CD4-positive, CD25-positive, alpha-beta regulatory T cell (primary cell): ENCODE results near the gene ANKRD31. TPM values are rescaled to one million over a fixed set of nuclear protein-coding genes. Genes with fewer than 3 reads are reported as not detected.
"Not testable (repeated sequence)": the region's sequence is repeated elsewhere in the genome, so short reads cannot be mapped to it uniquely, and the experiment has no call there.

Source experiments
- ATAC-seq, 2 donors: fragments of 150-1000 bp; cut with Tn5 transposase; one replicate each; pipeline ENCODE4 v1.10.0; 2021; ENCODE audit warnings: low read depth in 2 of 2, moderate number of reproducible peaks in 2 of 2, moderate library complexity in 1 of 2
- DNase-seq, 3 donors: peaks; one replicate each; pipeline versions ENCODE4 v3.0.0 to v3.0.0-alpha.2; 2012 to 2022; ENCODE audit warnings: mixed read lengths in 1 of 3
- H3K27ac ChIP-seq: one replicate; pipeline ENCODE4 v1.7.0; 2013; ENCODE audit warnings: mild to moderate bottlenecking, low read length; ENCODE audit not compliant: insufficient read depth, poor library complexity, severe bottlenecking
- H3K27me3 ChIP-seq: one replicate; pipeline ENCODE4 v1.7.0; 2013; ENCODE audit warnings: low read length; ENCODE audit not compliant: control insufficient read depth, insufficient read depth
- H3K36me3 ChIP-seq: one replicate; pipeline ENCODE4 v1.7.0; 2013; ENCODE audit warnings: mild to moderate bottlenecking, low read length, moderate library complexity; ENCODE audit not compliant: control insufficient read depth, insufficient read depth
- H3K4me1 ChIP-seq: 2 replicates; pipeline ENCODE4 v1.7.0; 2013; ENCODE audit warnings: mild to moderate bottlenecking, low read length; ENCODE audit not compliant: insufficient read depth, control insufficient read depth, poor library complexity, severe bottlenecking
- H3K4me3 ChIP-seq: one replicate; pipeline ENCODE4 v1.7.0; 2013; ENCODE audit warnings: low read depth, mild to moderate bottlenecking, low read length, moderate library complexity
- H3K9me3 ChIP-seq, 2 experiments: 1 replicate in 1 of 2; 2 replicates in 1 of 2; pipeline ENCODE4 v1.7.0; 2013; ENCODE audit warnings: low read length in 2 of 2, mild to moderate bottlenecking in 1 of 2, moderate library complexity in 1 of 2; ENCODE audit not compliant: control insufficient read depth in 2 of 2
- H3K27ac Mint-ChIP-seq, 3 donors: one replicate each; pipeline ENCODE4 v1.8.0; 2020 to 2022; ENCODE audit warnings: mild to moderate bottlenecking in 3 of 3, mixed read lengths in 3 of 3, moderate library complexity in 2 of 3
- H3K27me3 Mint-ChIP-seq: one replicate; pipeline ENCODE4 v1.8.0; 2022; ENCODE audit warnings: mild to moderate bottlenecking, mixed read lengths
- H3K36me3 Mint-ChIP-seq: one replicate; pipeline ENCODE4 v1.8.0; 2020; ENCODE audit warnings: mixed read lengths
- H3K4me1 Mint-ChIP-seq, 4 donors: one replicate each; pipeline ENCODE4 v1.8.0; 2020 to 2022; ENCODE audit warnings: mixed read lengths in 4 of 4, mild to moderate bottlenecking in 1 of 4
- H3K4me3 Mint-ChIP-seq, 4 donors: one replicate each; pipeline ENCODE4 v1.8.0; 2020 to 2022; ENCODE audit warnings: mild to moderate bottlenecking in 4 of 4, mixed read lengths in 4 of 4, moderate library complexity in 3 of 4
- H3K9me3 Mint-ChIP-seq, 7 donors: one replicate each; pipeline ENCODE4 v1.8.0; 2020 to 2022; ENCODE audit warnings: mixed read lengths in 7 of 7, mild to moderate bottlenecking in 3 of 7, moderate library complexity in 2 of 7
- polyA plus RNA-seq, 4 donors: library from polyadenylated mRNA; unstranded; fragments of 300-500 nt; fragmentation: Illumina TruSeq; gene quantifications; one replicate each; pipeline ENCODE4 v1.2.3, GENCODE V29; 2021
- total RNA-seq: library from RNA; stranded (reverse); gene quantifications from one replicate; pipeline ENCODE4 v1.2.3, GENCODE V29; 2022

Gene ANKRD31
- total and polyA plus RNA-seq, 5 donors from 2014 or later, result 0.48 to 0.65 (median 0.51) TPM

DNA sequence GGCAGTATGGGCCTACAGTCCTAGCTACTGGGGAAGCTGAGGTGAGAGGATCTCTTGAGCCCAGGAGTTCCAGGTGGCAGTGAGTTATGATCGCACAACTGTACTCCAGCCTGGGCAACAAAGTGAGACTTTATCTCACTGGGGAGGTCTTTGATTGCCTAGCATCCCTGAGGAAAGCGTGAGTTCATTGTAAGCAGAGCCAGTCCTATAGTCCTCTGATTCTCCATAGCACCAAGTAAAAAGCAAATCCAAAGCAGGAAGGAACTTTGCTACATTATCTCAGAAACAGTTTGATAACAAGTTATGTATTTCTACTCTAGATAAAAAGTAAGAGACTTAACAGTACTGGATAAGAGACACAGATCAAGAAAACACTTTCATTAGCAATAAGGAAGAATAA is 37.6 kb downstream of the ANKRD31 start:
- Histone ChIP-seq H3K27ac (no peak overlapping the region), H3K27me3 (no peaks in the 10 kb centered on the region), H3K4me1 (no peaks in the 10 kb centered on the region), H3K36me3 (no peaks in the 10 kb centered on the region), H3K9me3 (no peaks in the 10 kb centered on the region), H3K4me3 (no peak overlapping the region)
- Mint-ChIP-seq H3K27me3 (peaks cover 5% of the 10 kb centered on the region), H3K9me3 (no peaks in the 10 kb centered on the region), H3K4me3 (no peak overlapping the region), H3K4me1 (peaks cover 0 to 4% (median 0%) of the 10 kb centered on the region in 4 donors), H3K36me3 (no peaks in the 10 kb centered on the region), H3K27ac (no peak overlapping the region)
- DNase-seq (no peak), ATAC-seq (no peak)

DNA sequence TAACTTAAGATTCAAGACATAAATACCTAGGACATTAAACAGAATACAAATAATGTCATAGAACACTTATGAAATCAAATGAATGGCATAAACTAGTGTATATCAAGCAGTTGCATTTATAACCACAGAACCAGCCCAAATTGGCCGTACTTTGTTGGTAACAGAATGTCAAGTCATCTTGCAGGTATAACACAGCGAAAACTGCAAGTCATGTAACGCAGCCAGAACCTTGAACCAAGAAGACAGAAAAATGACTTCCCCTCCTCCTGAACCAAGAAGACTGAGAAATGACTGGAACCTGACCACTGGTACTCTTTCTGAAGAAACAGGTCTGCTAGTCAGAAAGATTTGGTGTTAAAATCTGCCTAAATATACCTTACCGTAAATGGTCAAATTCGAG is 38.9 kb downstream of the ANKRD31 start:
- Histone ChIP-seq H3K27me3 (no peaks in the 10 kb centered on the region), H3K9me3 (no peaks in the 10 kb centered on the region), H3K4me1 (no peaks in the 10 kb centered on the region), H3K4me3 (no peak overlapping the region), H3K27ac (no peak overlapping the region), H3K36me3 (no peaks in the 10 kb centered on the region)
- ATAC-seq, result no peak
- Mint-ChIP-seq H3K36me3 (no peaks in the 10 kb centered on the region), H3K4me1 (peaks cover 0 to 4% (median 0%) of the 10 kb centered on the region in 4 donors), H3K9me3 (no peaks in the 10 kb centered on the region), H3K27me3 (peaks cover 5% of the 10 kb centered on the region), H3K27ac (no peak overlapping the region), H3K4me3 (no peak overlapping the region)
- no peak for DNase-seq

DNA sequence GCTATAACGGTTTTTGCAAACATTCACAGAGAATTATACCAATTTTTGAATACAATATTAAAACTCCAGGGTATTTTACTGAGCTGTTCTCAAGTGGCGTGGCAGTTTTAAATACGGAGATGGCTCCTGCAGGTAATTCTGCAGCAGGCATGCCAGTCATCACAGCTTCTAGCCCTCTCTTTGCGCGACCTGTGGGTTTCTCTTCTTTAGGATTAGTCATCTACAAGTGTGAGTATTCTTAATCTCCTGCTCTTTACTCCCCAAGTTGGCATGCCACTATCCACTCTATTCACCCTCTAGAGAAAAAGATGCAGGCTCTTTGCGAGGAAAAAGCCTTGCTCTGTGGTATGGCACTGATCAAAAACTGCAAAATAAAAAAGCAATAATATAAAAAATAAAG is 43.9 kb downstream of the ANKRD31 start:
- Mint-ChIP-seq H3K4me1 (peaks cover 0 to 4% (median 0%) of the 10 kb centered on the region in 4 donors), H3K27ac (no peak overlapping the region), H3K36me3 (no peaks in the 10 kb centered on the region), H3K27me3 (peaks cover 9% of the 10 kb centered on the region), H3K4me3 (no peak overlapping the region), H3K9me3 (peaks cover 0 to 1% (median 0%) of the 10 kb centered on the region in 7 donors)
- Histone ChIP-seq H3K27ac (no peak overlapping the region), H3K4me1 (no peaks in the 10 kb centered on the region), H3K27me3 (no peaks in the 10 kb centered on the region), H3K9me3 (no peaks in the 10 kb centered on the region), H3K4me3 (no peak overlapping the region), H3K36me3 (no peaks in the 10 kb centered on the region)
- DNase-seq (no peak), ATAC-seq (no peak)

DNA sequence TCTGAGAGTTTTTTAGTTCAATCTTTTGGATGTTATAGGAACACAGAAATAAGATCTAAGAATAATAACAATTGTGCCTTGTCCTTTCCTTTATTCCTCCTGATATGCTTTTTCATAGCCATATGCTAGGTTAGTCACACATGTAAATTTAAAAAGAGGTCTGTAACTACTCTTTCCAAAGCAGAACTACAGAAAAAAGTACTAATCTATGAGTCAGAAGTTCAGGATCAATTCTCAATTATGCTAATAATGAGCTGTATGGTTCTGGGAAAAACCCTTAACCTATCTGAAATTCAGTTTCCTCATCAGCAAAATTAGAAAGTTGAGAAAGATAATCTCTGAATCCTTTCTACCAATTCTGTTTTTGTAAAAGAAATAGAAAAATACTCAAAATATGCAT is 44.4 kb downstream of the ANKRD31 start:
- Mint-ChIP-seq H3K36me3 (no peaks in the 10 kb centered on the region), H3K27ac (no peak overlapping the region), H3K27me3 (peaks cover 10% of the 10 kb centered on the region), H3K4me1 (peaks cover 0 to 4% (median 0%) of the 10 kb centered on the region in 4 donors), H3K9me3 (peaks cover 0 to 1% (median 0%) of the 10 kb centered on the region in 7 donors), H3K4me3 (no peak overlapping the region)
- ATAC-seq, result no peak
- DNase-seq, result no peak
- H3K9me3 ChIP-seq, result no peaks in the 10 kb centered on the region
- no peaks in the 10 kb centered on the region for H3K27me3 ChIP-seq
- no peak overlapping the region for H3K4me3 ChIP-seq
- no peak overlapping the region for H3K27ac ChIP-seq
- H3K36me3 ChIP-seq, result no peaks in the 10 kb centered on the region
- H3K4me1 ChIP-seq, result no peaks in the 10 kb centered on the region

DNA sequence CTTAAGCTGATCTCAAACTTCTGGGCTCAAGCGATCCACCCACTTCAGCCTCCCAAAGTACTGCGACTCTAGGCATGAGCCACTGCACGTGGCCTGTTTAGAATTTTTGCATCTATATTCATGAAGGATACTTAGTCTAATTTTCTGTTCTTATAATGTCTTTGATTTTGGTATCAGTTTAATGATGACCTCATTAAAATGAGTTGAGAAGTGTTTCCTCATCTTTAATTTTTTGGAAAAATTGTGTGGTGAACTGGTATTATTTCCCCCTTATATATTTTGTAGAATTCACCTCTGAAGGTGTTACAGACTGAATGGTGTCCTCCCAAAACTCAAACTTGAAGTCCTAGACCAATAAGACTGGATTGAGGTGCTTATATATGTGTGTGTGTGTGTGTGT is 46.5 kb downstream of the ANKRD31 start:
- DNase-seq (no peak), ATAC-seq (no peak)
- no peak overlapping the region for H3K27ac ChIP-seq
- no peaks in the 10 kb centered on the region for H3K36me3 Mint-ChIP-seq
- no peak overlapping the region for H3K4me3 Mint-ChIP-seq
- H3K4me3 ChIP-seq, result no peak overlapping the region
- H3K36me3 ChIP-seq, result no peaks in the 10 kb centered on the region
- peaks cover 0 to 1% (median 0%) of the 10 kb centered on the region in 7 donors for H3K9me3 Mint-ChIP-seq
- no peaks in the 10 kb centered on the region for H3K4me1 Mint-ChIP-seq
- no peak overlapping the region for H3K27ac Mint-ChIP-seq
- H3K27me3 ChIP-seq, result no peaks in the 10 kb centered on the region
- peaks cover 5% of the 10 kb centered on the region for H3K27me3 Mint-ChIP-seq
- H3K4me1 ChIP-seq, result no peaks in the 10 kb centered on the region
- H3K9me3 ChIP-seq, result no peaks in the 10 kb centered on the region

DNA sequence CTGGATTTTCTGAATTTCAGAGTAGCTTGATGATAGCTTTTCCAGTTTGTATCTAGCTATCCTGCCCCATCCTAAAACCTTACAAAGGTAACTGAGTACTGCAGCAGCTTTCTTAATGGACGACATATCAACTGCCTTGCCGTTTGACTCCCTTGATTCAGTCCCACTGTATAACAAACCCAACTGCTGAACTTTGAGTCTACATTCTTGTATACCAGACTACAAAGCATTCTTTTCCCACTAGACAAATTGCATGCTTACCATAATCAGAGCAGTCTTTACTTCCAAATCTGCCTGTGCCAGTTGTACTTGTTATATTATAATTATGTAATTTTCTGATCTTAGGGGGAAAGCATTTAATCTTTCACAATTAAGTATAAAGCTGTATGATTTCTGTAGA is 47.3 kb downstream of the ANKRD31 start:
- Histone ChIP-seq H3K36me3 (no peaks in the 10 kb centered on the region), H3K4me1 (no peaks in the 10 kb centered on the region), H3K27me3 (no peaks in the 10 kb centered on the region), H3K27ac (no peak overlapping the region), H3K4me3 (no peak overlapping the region), H3K9me3 (no peaks in the 10 kb centered on the region)
- H3K27me3 Mint-ChIP-seq, result peaks cover 5% of the 10 kb centered on the region
- no peak for DNase-seq
- no peak overlapping the region for H3K27ac Mint-ChIP-seq
- H3K9me3 Mint-ChIP-seq, result peaks cover 0 to 1% (median 0%) of the 10 kb centered on the region in 7 donors
- peaks cover 0 to 1% (median 0%) of the 10 kb centered on the region in 4 donors for H3K4me1 Mint-ChIP-seq
- H3K36me3 Mint-ChIP-seq, result peaks cover 4% of the 10 kb centered on the region
- no peak for ATAC-seq
- H3K4me3 Mint-ChIP-seq, result no peak overlapping the region

DNA sequence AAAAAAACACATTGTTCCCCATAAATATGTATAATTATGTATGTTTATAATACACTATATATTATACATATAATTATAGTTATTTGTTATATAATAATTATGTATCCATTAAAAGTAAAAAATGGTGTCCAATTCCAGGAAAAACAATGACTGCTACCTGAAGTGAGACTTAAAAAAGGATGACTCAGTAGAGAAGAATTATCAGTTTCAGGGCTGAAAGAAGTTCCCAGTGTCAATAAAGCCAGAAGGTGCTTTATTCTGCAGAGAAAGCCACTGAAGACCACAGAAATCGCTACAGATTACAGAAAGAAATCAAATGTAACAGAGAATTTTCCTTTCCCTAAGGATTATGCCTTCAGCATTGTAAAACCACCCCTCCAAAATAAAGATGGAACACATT is 50.9 kb downstream of the ANKRD31 start:
- no peaks in the 10 kb centered on the region for H3K4me1 ChIP-seq
- Mint-ChIP-seq H3K27me3 (peaks cover 5% of the 10 kb centered on the region), H3K36me3 (peaks cover 8% of the 10 kb centered on the region), H3K4me3 (no peak overlapping the region), H3K9me3 (peaks cover 0 to 3% (median 1%) of the 10 kb centered on the region in 7 donors), H3K4me1 (peaks cover 5 to 8% (median 8%) of the 10 kb centered on the region in 4 donors), H3K27ac (no peak overlapping the region)
- ATAC-seq, result no peak
- no peak overlapping the region for H3K27ac ChIP-seq
- no peaks in the 10 kb centered on the region for H3K9me3 ChIP-seq
- no peak for DNase-seq
- H3K36me3 ChIP-seq, result no peaks in the 10 kb centered on the region
- no peaks in the 10 kb centered on the region for H3K27me3 ChIP-seq
- H3K4me3 ChIP-seq, result no peak overlapping the region

DNA sequence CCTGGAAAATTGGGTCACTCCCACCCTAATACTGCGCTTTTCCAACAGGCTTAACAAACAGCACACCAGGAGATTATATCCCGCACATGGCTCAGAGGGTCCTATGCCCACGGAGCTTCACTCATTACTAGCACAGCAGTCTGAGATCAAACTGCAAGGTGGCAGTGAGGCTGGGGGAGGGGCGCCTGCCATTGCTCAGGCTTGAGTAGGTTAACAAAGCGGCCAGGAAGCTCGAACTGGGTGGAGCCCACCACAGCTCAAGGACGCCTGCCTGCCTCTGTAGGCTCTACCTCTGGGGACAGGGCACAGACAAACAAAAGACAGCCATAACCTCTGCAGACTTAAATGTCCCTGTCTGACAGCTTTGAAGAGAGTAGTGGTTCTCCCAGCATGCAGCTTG is 60.7 kb downstream of the ANKRD31 start:
- not testable (repeated sequence) for H3K9me3 ChIP-seq, H3K27ac Mint-ChIP-seq, DNase-seq, H3K27me3 ChIP-seq, H3K27me3 Mint-ChIP-seq, H3K4me3 ChIP-seq, H3K27ac ChIP-seq, H3K4me3 Mint-ChIP-seq, ATAC-seq, H3K4me1 ChIP-seq, H3K36me3 ChIP-seq
- Mint-ChIP-seq H3K36me3 (peaks cover 12% of the 10 kb centered on the region), H3K4me1 (peaks cover 0 to 12% (median 7%) of the 10 kb centered on the region in 4 donors), H3K9me3 (peaks cover 0 to 35% (median 5%) of the 10 kb centered on the region in 7 donors)
